ENCODE measurements around the gene TRIM71. TPM values are rescaled to one million over a fixed set of nuclear protein-coding genes. Genes with fewer than 3 reads are reported as not detected.

Gene TRIM71
- total RNA-seq, 3 donors from 2014 or later = under 0.01 TPM; not detected in 1

GRCh38 chr3:32848215-32848614, 30.4 kb downstream of the TRIM71 start:
- intact Hi-C loops (cut with DNase I; ENCODE audit: low total_unique reads) = no loop called here
- H3K27me3 ChIP-seq = no peaks in the 10 kb centered on the region
- no peaks in the 10 kb centered on the region for H3K36me3 ChIP-seq
- no peak for DNase-seq (ENCODE audit: low spot score in 2 of 2)
- no peak overlapping the region for H3K4me3 ChIP-seq
- no peaks in the 10 kb centered on the region for H3K4me1 ChIP-seq
- H3K27ac ChIP-seq = no peak overlapping the region
- TF ChIP-seq POLR2AphosphoS5 (IDR thresholded peaks at IDR 0.05) (no peak), POLR2A (IDR thresholded peaks at IDR 0.05) (no peak)
- TF ChIP-seq, protein P1, sequence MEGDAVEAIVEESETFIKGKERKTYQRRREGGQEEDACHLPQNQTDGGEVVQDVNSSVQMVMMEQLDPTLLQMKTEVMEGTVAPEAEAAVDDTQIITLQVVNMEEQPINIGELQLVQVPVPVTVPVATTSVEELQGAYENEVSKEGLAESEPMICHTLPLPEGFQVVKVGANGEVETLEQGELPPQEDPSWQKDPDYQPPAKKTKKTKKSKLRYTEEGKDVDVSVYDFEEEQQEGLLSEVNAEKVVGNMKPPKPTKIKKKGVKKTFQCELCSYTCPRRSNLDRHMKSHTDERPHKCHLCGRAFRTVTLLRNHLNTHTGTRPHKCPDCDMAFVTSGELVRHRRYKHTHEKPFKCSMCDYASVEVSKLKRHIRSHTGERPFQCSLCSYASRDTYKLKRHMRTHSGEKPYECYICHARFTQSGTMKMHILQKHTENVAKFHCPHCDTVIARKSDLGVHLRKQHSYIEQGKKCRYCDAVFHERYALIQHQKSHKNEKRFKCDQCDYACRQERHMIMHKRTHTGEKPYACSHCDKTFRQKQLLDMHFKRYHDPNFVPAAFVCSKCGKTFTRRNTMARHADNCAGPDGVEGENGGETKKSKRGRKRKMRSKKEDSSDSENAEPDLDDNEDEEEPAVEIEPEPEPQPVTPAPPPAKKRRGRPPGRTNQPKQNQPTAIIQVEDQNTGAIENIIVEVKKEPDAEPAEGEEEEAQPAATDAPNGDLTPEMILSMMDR (IDR thresholded peaks at IDR 0.05) = no peak
- H3K9me3 ChIP-seq = no peaks in the 10 kb centered on the region

- no peaks in the 10 kb centered on the region for H3K27me3 ChIP-seq
- no peak overlapping the region for H3K4me3 ChIP-seq
- no peak overlapping the region for H3K27ac ChIP-seq
- H3K36me3 ChIP-seq = no peaks in the 10 kb centered on the region
- H3K9me3 ChIP-seq = no peaks in the 10 kb centered on the region
- TF ChIP-seq POLR2A (IDR thresholded peaks at IDR 0.05) = no peak
- TF ChIP-seq, protein P1 (IDR thresholded peaks at IDR 0.05) = no peak
- TF ChIP-seq POLR2AphosphoS5 (IDR thresholded peaks at IDR 0.05) = no peak
- H3K4me1 ChIP-seq = no peaks in the 10 kb centered on the region
- DNase-seq (ENCODE audit: low spot score in 2 of 2) = no peak
- intact Hi-C loops (cut with DNase I; ENCODE audit: low total_unique reads) = no loop called here
These were observed 31.2 kb downstream of the TRIM71 start for GRCh38 chr3:32849046-32849445.

- Histone ChIP-seq H3K36me3 (no peaks in the 10 kb centered on the region), H3K27ac (no peak overlapping the region), H3K27me3 (no peaks in the 10 kb centered on the region), H3K4me1 (no peaks in the 10 kb centered on the region), H3K9me3 (no peaks in the 10 kb centered on the region), H3K4me3 (no peak overlapping the region)
- TF ChIP-seq POLR2A (IDR thresholded peaks at IDR 0.05) = no peak
- TF ChIP-seq, protein P1 (IDR thresholded peaks at IDR 0.05) = no peak
- TF ChIP-seq POLR2AphosphoS5 (IDR thresholded peaks at IDR 0.05) = no peak
- intact Hi-C loops (cut with DNase I; ENCODE audit: low total_unique reads) = no loop called here
- no peak for DNase-seq (ENCODE audit: low spot score in 2 of 2)
These were observed 32.4 kb downstream of the TRIM71 start for GRCh38 chr3:32850226-32850625.

DNA sequence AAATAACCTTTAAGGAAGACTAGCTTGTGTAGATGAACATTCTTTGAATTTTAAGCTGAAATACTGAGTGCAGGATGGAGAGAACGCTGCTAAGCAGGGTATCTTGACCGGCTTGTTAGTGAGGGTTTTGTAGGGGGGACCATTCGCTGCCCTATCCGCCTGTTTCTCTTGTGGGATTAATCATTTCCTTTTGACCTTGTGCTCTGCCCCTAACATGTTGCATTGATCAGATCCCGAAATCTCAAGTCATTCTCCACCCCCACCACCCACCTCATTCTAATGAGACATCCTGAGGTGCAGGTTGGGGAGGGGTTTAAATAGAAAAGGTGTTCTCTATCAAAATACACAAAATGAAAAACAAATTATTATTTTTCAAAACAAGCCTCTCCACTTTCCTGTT, 32.8 kb downstream of the TRIM71 start:
- Histone ChIP-seq H3K4me1 (no peaks in the 10 kb centered on the region), H3K4me3 (no peak overlapping the region), H3K27ac (no peak overlapping the region), H3K27me3 (no peaks in the 10 kb centered on the region), H3K9me3 (no peaks in the 10 kb centered on the region), H3K36me3 (no peaks in the 10 kb centered on the region)
- no peak for DNase-seq (ENCODE audit: low spot score in 2 of 2)
- intact Hi-C loops (cut with DNase I; ENCODE audit: low total_unique reads) = no loop called here
- TF ChIP-seq POLR2A (IDR thresholded peaks at IDR 0.05) = no peak
- TF ChIP-seq POLR2AphosphoS5 (IDR thresholded peaks at IDR 0.05) = no peak
- TF ChIP-seq, protein P1 (IDR thresholded peaks at IDR 0.05) = no peak

GRCh38 chr3:32852146-32852545, 34.3 kb downstream of the TRIM71 start:
- Histone ChIP-seq H3K4me1 (no peaks in the 10 kb centered on the region), H3K9me3 (no peaks in the 10 kb centered on the region), H3K4me3 (no peak overlapping the region), H3K36me3 (no peaks in the 10 kb centered on the region), H3K27ac (no peak overlapping the region), H3K27me3 (no peaks in the 10 kb centered on the region)
- no peak for DNase-seq (ENCODE audit: low spot score in 2 of 2)
- TF ChIP-seq, protein P1 (IDR thresholded peaks at IDR 0.05) = no peak
- TF ChIP-seq POLR2A (IDR thresholded peaks at IDR 0.05) (no peak), POLR2AphosphoS5 (IDR thresholded peaks at IDR 0.05) (no peak)
- intact Hi-C loops (cut with DNase I; ENCODE audit: low total_unique reads) = no loop called here

All from breast epithelium (tissue), 4 donors.